HTR-8/SVneo (cell line): ENCODE results near the gene CENPV.
A peak's percentile ranks its signal among the peaks of the same experiment; 100 is the strongest.
"Not testable (repeated sequence)": the region's sequence is repeated elsewhere in the genome, so short reads cannot be mapped to it uniquely, and the experiment has no call there.

ENCODE experiments used
- DNase-seq: peaks from one replicate; pipeline ENCODE4 v3.0.0; 2011; ENCODE audit warnings: low spot score, mixed read lengths; ENCODE audit not compliant: insufficient read length
- FAIRE-seq: peaks from 2 replicates; lab custom pipeline; 2011; peaks lifted over from hg19 to GRCh38; lab: Jason Lieb, UNC

CENPV gene

DNA sequence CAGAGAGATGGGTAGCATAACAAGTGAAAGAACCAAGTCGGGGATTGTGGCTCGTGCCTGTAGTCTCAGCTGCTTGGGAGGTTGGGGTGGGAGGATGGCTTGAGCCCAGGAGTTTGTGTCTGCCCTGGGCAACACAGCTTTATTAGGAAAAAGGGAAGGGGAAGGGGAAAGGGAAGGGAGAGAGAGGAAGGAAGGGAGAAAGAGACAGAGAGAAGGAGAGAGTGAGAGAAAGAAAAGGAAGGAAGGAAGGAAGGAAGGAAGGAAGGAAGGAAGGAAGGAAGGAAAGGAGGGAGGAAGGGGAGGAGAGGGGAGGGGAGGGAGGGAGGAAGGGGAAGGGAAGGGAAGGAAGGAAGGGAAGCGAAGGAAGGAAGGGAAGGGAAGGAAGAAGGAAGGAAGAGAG is 33.3 kb downstream of the CENPV start:
- FAIRE-seq (no peak), DNase-seq (no peak)

DNA sequence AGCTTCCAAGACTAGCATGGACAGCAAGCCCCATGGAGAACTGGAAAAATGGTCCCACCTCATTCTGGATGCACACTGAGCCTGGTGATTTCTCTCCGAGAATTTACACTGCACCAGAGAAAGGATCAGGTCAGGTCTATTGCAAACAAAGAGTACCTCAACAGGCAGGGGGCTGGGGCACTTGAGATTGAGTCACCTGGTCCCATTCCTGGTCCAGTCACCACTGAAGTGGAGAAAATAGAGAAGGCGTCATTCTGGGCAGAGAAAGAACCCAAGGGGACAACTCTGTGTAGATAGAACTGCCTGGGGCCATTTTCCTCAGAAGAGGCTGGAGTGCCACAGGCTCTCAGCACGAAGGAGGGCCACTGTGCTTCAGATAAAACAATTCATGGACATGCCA is 38.4 kb downstream of the CENPV start:
- DNase-seq, result no peak
- FAIRE-seq, result no peak

- peak; percentile 36 for FAIRE-seq
- DNase-seq, result no peak
Measured at GRCh38 chr17:16314189-16314588, 39.1 kb downstream of the CENPV start.

DNA sequence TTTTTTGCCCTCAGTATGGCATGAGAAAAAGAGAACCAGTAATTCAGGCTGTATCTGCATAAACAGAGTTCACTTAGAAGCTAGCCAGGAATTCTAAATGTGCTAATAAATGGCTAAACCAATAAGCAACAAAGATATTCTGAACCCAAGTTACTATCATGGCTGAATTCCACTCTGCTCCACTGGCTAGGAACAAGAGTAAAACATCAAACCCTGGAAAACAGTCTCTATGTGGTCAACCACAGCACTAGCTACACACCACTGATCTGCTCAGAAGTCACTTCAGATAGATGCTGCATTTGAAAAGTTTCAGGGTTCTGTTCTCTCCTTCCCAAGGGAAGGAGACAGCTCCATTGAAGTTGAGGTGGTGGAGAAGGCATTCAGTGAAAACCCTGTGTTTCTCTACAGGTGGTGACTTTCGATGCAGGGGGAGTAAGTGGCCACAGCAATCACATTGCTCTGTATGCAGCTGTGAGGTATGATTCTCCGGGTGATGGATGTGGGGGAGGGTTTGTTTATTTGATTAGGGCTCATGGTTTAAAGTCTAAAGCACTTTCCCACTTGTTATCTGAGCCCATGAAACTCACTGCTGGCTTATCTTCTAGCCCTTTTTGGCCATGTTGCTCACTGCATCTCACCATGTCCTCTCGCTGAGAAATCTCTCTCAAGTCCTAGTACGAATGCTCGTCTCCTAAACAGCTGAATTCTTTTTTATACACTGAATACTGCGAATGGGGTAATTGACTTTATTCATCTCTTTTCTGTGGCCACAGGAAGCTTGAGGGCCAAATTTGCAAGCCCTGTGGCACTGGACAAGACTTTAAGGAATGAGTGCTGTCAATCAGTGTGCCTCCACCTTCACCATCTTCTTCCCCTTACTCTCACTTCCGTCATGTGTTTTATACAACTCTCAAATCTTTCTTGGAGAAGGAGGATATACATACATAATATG is 39.9 kb downstream of the CENPV start:
- FAIRE-seq (no peak), DNase-seq (no peak)

DNA sequence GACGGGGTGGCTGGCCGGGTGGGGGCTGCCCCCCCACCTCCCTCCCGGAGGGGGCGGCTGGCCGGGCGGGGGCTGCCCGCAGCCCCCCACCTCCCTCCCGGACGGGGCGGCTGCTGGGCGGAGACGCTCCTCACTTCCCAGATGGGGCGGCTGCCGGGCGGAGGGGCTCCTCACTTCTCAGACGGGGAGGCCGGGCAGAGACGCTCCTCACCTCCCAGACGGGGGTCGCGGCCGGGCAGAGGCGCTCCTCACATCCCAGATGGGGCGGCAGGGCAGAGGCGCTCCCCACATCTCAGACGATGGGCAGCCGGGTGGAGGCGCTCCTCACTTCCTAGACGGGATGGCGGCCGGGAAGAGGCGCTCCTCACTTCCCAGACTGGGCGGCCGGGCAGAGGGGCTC is 41.2 kb downstream of the CENPV start:
- not testable (repeated sequence) for DNase-seq, FAIRE-seq

- no peak for DNase-seq
- FAIRE-seq, result no peak
Measured at GRCh38 chr17:16306211-16306610, 47.1 kb downstream of the CENPV start.

- FAIRE-seq (peak; percentile 79), DNase-seq (no peak)
Measured at GRCh38 chr17:16304830-16305229, 48.4 kb downstream of the CENPV start.

DNA sequence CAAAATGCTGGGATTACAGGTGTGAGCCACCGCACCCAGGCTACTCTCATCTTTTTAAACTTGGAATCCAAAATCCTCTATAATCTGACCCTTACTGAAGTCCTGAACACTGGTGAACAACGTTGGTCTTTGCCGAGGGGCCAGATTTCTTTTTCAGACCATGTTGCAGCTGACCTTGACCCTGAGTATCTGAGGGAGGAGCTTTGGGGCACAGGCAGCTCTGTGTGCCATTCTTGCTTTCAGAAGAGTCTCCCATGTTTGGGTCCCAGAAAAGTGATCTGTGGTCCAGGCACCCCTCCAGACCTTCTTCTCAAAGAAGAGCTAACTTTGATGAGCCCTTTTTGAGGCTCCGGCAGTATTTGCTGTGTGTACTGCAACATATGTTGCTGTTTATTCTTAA is 50.4 kb downstream of the CENPV start:
- no peak for FAIRE-seq

DNA sequence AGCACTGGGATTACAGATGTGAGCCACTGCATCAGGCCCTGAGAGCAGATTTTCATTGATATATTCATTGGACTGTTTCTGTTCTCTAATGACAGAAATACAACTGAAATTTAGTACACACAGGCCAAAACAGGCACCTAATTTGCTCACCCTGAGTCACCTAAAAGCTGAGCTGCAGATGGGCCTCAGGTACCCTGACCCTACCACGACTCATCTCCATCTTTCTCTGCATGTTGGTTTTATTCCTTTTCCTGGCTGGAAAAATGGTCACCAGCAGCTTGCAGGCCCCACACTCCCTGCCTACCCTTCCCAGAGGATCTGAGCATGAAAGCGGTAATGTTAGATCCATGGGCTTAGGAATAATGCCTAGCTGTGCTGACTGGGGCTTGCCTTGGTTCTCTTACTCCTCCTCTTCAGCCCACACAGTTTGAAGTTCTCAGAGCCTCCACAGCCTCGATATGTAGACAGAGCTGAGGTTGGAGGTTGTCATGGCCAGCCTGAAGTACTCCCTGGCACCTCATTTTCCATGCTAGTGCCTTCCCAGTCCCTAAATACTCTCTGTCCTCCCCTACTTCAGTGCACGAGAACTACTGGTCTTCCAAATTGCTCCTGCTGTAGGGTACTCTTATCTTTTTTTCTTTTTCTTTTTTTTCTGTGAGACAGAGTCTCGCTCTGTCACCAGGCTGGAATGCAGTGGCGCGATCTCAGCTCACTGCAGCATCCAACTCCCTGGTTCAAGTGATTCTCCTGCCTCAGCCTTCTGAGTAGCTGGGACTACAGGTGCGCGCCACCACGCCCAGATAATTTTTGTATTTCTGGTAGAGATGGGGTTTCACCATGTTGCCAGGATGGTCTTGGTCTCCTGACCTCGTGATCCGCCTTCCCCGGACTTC is 51.1 kb downstream of the CENPV start:
- no peak for FAIRE-seq
- no peak for DNase-seq

More for the DNA sequence above, 50.4 kb downstream of the CENPV start:
- DNase-seq, result no peak

DNA sequence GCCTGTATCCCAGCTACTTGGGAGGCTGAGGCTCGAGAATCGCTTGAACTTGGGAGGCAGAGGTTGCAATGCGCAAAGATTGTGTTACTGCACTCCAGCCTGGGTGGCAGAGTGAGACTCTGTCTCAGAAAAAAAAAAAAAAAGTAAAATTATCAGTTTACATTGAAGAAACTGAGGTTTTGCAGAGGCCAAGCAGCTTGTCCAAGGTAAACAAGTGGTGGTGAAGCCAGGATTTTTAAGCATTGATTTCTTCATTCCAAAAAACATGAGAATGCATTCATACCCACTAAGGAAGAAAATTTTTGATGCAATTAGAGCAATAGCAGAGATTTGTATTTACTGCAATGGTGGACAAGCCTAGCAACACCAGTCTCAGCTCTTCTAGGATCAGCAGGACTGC is 52.7 kb downstream of the CENPV start:
- DNase-seq, result no peak
- FAIRE-seq, result no peak

- DNase-seq (no peak), FAIRE-seq (no peak)
Measured at GRCh38 chr17:16298140-16298662, 55.1 kb downstream of the CENPV start.

DNA sequence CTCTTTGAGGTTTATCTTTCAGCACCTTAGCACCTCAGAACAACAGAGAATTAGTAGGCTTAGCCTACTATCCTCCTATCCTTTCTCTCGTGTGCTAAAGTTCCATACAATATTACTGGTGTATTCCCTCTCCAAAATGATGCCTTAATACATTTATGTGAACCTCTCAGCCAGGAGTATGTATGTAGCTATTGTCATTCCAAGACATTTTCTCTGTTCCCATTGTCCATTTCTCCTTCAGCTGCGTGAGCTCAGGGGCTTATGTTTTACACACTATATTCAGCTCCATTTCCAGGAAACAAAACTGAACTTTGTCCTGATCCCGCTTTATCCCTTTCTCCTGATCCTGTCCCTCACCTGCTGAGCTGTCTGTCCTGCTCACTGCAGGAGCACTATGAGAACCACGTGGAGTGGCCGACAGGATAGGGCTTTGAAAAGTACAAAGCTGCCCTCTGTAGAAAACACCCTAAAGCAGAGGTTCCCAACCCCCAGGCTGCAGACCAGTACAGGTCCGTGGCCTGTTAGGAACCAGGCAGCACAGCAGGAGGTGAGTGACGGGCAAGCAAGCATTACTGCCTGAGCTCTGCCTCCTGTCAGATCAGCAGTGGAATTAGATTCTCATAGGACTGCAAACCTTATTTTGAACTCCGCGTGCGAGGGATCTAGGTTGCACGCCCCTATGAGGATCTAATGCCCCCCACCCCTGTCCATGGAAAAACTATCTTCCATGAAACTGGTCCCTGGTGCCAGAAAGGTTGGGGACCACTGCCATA is 55.7 kb downstream of the CENPV start:
- no peak for DNase-seq
- FAIRE-seq, result peak; percentile 83

DNA sequence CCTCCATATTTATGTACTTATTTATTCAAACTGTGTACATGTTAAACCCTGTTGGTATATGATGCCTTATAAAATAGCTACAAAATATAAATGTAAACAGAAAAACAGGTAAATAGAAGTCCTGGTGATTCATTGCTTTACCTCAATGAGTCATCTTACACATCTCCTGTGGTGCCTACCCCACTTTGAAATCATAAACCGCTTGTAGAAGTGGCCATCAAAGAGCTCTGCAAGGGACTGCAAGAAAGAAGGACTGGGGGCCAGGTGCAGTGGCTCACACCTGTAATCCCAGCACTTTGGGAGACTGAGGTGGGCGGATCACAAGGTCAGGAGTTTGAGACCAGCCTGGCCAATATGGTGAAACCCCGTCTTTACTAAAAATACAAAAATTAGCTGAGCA is 57.2 kb downstream of the CENPV start:
- DNase-seq, FAIRE-seq: not testable (repeated sequence)

- FAIRE-seq (no peak), DNase-seq (no peak)
Measured at GRCh38 chr17:16294560-16294959, 58.7 kb downstream of the CENPV start.

DNA sequence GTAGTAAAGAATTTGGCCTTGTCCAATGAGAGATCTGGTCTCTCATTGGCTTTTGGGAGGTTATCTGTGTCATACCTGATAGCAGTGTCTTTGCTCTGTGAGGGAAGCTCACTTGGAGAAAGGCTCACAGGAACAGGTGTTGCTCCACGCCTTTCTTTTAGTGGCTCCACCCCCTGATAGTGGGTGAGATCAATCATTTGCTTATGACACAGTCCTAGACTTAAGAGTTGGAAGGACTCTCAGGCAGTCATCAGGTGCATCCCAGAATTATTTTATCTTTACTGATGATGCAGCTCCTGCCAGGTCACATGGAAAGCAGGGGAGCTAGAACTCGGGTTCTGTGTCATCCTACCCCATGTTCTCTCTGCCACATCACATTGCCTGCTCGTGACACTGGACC is 59.3 kb downstream of the CENPV start:
- FAIRE-seq, result no peak
- no peak for DNase-seq
